NCI-H187 treated with DMSO at 0.1 percent for 48 hours (cell line): ENCODE data around the gene GPBAR1.

Source experiments
- DNase-seq: peaks from one replicate; lab custom pipeline; 2025; lab: John Stamatoyannopoulos, UW

The GPBAR1 gene, protein sequence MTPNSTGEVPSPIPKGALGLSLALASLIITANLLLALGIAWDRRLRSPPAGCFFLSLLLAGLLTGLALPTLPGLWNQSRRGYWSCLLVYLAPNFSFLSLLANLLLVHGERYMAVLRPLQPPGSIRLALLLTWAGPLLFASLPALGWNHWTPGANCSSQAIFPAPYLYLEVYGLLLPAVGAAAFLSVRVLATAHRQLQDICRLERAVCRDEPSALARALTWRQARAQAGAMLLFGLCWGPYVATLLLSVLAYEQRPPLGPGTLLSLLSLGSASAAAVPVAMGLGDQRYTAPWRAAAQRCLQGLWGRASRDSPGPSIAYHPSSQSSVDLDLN

DNA sequence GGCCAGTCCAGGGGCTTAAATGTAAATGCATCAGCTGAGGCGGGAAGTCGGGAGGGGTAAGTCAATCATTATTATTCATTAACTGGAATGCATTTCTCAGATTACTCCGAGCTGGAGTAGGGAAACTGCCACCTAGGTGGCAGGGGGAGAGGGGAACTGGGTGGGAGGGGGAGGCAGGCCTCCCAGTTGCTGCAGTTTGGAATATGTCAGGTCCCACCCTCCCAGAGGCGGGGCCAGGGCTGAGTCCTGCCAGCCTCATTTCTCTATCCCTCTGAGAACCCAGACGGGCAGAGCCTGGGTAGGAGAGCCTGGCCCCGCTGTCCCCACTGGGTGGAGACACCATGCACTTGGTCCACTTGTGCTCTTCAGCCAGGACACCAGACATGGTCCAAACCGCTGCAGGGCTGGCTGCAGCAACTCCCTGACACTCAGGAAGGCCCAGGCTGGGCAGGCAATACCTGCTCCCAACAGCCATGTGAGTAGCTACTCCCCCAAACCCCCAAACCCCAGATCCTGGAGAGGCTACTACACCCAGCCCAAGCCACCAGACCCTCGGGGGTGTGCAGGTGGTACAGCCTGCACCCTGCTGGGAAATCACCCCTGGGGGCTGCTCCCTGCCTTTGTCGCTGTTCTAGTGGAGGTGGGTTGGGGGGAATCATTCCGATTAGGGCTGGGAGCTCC, at the start of gene GPBAR1:
TSS of gene GPBAR1 (plus strand) at position 274 of the 681 bp plus-strand sequence. CDS start 1,710 bp downstream, outside the sequence.
- no peak for DNase-seq

DNA sequence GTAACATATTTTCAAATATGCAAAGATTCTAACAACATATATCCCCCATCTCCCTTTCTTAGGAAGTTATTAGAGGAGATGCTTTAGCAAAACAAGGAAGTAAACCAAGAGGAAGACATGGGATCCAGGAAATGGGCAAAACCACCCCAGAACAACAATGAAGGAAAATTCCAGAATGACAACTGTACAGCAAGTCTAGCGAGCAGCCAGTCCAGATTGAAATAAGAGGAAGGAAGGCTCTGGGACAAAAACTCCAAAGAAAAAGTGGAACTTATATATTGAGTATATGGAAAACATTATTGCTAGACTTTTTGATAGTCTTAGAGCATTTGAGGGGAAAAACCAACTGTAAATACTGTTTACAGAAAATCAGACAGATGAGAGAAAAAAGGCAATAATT, 46.7 kb upstream of the GPBAR1 start:
- DNase-seq, result no peak

DNA sequence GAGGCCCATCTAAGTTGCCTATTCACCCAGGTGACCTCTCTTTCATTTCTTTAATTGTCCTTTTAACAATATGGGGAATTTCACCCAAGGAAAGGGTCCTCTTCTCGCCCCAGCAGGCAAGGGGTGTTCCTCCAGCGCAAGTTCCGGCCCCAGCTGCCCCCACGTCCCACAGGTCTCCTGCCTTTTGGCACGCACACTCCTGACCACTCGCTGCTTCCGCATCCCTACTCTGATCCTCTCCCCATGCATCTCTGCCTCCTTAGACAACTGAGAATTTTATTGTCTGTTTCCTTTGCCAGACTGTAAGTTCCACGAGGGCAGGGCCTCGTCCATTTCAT, 44.5 kb upstream of the GPBAR1 start:
- no peak for DNase-seq

DNA sequence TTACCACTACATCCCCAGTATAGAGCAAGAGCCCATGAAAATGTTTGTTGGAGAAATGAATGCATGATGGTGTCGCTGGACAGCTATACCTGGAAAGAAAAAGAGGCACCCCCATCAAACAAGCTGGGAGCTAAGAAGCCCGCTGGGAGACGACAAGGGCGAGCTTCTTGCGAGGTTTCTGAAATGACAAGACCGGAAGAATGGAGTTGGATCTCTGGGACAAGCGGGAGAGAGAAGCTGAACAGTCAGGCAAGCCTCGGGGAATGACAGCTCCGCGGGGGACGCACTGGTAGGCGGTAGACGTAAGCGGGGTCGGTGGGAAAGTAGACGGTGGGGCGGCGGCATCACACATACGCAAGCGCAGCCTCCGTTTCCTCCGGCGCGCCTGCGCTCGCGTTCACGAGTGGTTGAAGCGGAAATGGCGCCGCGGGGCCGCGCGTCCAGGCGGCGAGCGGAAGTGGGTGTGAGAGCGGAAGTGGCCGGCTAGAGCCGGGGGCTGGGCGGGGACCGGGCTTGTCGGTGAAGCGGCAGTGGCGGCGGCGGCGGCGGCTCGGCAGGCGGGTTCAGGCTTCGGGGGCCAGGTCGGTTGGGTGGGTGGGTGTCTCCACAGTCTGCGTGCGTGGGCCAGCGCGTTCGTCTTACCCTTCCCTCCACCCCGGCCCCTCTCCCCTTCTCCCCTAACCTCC, 44.0 kb upstream of the GPBAR1 start, which contains the start of gene ARPC2:
TSS of gene ARPC2 (plus strand) at position 516 of the 686 bp plus-strand sequence. CDS start 282 bp downstream, outside the sequence.
- no peak for DNase-seq

- no peak for DNase-seq
These were observed 43.2 kb upstream of the GPBAR1 start for GRCh38 chr2:218217360-218218267.

DNA sequence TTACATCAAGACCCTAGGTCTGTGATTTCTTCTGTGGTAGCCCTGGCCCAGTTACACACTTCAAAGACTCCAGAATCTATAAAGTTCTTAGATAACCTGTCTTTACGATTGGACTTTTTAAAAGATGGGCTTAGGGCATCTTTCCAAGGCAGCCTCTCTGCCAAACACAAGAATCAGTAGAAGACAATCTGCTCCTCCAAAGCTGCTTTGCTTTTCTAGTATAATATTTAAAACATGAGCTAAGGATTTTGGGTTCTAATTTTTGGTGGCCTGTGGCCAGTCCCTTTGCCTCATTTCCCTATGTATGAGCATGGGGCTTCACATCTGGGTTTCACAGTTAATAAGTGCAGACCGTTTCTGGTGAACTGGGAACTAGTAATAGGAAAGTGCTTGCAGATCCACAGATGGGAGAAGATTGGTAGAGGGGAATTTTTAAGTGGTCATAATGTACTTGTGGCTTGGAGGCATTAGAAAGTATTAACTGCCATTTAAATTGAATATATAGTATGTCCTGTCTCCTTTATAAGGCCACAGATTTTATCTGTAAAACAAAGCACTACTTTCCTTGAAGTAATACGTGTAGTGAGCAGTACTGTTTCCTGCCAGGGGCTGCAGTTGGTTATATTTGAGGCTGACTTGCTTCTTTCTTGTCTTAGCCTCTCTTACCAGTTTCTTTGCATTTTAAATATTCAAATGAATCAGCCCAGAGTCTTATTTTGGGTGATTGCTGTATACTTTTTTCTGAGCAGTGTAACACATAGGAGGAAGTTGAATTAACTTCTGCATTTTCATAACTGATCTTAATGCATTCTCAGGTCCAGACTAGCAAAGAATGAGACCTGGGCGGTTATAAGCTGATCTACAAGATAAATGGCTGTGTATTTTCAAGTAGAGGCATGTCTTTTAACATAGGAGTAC, 42.3 kb upstream of the GPBAR1 start:
- DNase-seq, result no peak

GRCh38 chr2:218219934-218220333, 40.9 kb upstream of the GPBAR1 start:
- DNase-seq, result no peak

DNA sequence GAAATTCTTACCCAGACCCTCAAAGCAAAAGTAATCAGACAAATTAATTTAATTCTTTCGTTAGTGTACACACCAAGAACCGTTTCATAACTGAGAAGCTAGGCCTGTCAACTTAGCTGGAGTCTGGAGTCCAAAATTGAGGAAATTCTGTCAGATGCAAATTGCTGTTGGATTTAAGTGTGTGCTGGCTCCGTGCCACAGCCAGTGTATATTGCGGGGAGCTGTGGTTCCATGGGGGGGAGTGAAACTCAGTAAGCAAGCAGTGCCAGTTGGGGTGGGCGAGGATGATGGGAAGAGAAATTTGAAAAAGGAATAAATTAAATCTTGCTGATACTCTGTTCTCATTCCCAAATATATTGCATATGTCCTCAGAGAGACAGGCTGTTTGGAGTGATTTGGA, 39.8 kb upstream of the GPBAR1 start:
- no peak for DNase-seq

DNA sequence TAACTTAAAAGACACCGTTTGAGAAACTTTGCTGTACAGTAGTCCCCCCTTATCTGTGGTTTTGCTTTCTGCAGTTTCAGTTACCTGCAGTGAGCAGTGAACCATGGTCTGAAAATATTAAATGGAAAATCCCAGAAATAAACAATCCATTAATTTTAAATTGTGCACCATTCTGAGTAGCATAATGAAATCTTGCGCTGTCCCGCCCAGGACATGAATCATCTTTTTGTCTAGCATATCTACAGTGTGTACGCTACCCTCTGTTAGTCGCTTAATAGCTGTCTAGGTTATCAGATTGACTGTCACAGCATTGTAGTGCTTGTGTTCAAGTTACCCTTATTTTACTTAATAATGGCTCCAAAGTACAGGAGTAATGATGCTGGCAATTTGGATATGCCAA, 37.8 kb upstream of the GPBAR1 start:
- no peak for DNase-seq

DNA sequence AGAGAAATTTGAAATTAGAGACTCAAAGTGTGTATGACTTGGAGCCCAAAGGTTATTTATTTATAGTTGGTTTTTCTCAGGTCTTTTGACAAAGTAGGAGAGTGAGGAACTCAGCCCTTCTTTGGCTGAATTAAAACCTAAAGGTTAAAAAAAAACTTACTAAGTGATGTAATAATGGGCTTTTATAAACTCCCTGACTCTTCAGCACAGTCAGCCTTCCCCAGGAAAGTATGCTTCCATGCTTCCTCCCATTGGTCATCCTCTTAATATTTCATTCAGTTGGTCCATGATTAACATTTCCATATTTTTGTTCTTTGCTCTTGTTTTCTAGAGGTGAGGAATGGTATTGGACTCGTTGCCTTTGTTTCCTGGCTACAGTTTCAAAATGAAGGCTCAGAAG, 36.6 kb upstream of the GPBAR1 start:
- DNase-seq, result no peak

- no peak for DNase-seq
These were observed 33.9 kb upstream of the GPBAR1 start for GRCh38 chr2:218226903-218227302.

DNA sequence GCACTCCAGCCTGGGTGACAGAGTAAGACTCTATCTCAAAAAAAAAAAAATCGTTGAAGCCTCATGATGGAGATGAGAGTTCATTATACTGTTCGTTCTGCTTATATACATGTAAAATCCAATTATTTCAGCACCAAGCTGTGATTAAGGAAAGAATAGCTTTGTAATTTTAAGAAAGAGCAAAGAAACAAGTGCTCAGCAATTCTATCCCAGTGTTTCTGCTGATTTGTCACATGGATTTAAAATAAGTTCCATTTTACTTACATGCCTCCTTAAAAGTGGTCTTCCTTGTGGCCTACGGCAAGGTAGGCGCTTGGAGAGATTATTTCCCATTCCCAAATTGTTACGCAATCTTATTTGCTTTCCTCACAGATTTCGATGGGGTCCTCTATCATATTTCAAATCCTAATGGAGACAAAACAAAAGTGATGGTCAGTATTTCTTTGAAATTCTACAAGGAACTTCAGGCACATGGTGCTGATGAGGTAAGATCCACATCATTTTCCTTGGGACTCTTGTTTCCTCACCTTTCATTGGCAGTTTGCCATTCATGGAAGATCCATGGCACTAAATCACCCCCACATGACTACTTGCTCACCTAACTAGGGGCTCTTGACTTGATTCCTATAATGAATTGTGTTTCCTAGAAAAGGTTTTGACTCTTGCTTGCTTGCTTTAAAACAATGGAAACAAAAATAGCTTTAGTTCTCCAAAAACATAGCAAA, 32.3 kb upstream of the GPBAR1 start:
- no peak for DNase-seq

DNA sequence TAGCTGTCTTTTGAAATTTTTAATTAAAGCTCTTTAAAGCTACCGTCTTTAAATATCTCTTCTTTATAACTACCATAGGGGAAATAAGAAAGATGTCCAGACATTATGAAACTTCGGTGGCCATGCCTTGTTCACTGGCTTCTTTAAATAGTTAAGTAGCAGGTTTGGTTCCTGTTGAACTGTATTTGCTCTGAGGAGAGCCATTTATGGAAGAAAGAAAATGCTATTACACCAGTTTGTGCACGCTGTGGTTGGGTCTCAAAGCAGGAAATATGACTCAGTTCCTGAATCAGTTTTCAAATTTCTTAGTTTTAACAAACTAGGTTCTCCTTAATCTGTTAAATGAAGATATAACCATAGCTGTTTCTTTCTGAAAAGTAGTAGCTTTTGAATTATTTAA, 31.6 kb upstream of the GPBAR1 start:
- no peak for DNase-seq

- no peak for DNase-seq
These were observed 31.0 kb upstream of the GPBAR1 start for GRCh38 chr2:218229851-218230250.

GRCh38 chr2:218230882-218231281, 29.9 kb upstream of the GPBAR1 start:
- no peak for DNase-seq

GRCh38 chr2:218233543-218233942, 27.3 kb upstream of the GPBAR1 start:
- DNase-seq, result no peak

- DNase-seq, result no peak
These were observed 26.3 kb upstream of the GPBAR1 start for GRCh38 chr2:218234521-218234920.

GRCh38 chr2:218235017-218235416, 25.8 kb upstream of the GPBAR1 start:
- DNase-seq, result no peak

GRCh38 chr2:218236829-218237228, 24.0 kb upstream of the GPBAR1 start:
- no peak for DNase-seq

- DNase-seq, result no peak
These were observed 21.9 kb upstream of the GPBAR1 start for GRCh38 chr2:218238887-218239286.
